SK-N-SH treated with all-trans-retinoic acid at 6 μM for 48 hours (cell line): Measurements from ENCODE around the gene CSTA.

Experiments
- ATAC-seq: fragments of 200-7000 bp; cut with Tn5 transposase; 3 replicates; pipeline ENCODE4 v1.9.1; 2020; ENCODE audit warnings: mild to moderate bottlenecking, moderate library complexity
- ARNTL ChIP-seq: fragments of 450-650 bp; formaldehyde crosslinking; IDR thresholded peaks from 2 replicates; pipeline ENCODE4 v1.5.0; 2020; ENCODE audit warnings: low read depth, mild to moderate bottlenecking, moderate library complexity, borderline replicate concordance
- BACH2 ChIP-seq: fragments of 250-450 bp; sonication (Bioruptor Pico); IDR thresholded peaks from 2 replicates; pipeline ENCODE4 v1.9.0; 2021; ENCODE audit warnings: mild to moderate bottlenecking, borderline replicate concordance
- CREB5 ChIP-seq: fragments of 250-450 bp; sonication (Bioruptor Pico); IDR thresholded peaks from 2 replicates; pipeline ENCODE4 v1.5.1; 2020; ENCODE audit warnings: low read depth, mild to moderate bottlenecking, moderate library complexity
- CSDC2 ChIP-seq: fragments of 250-450 bp; sonication (Bioruptor Pico); IDR thresholded peaks from 2 replicates; pipeline ENCODE4 v1.5.0; 2020; ENCODE audit warnings: mild to moderate bottlenecking, moderate library complexity
- CSRNP3 ChIP-seq: fragments of 250-450 bp; sonication (Bioruptor Pico); IDR thresholded peaks from 2 replicates; pipeline ENCODE4 v1.5.1; 2021; ENCODE audit warnings: mild to moderate bottlenecking, moderate library complexity
- ESRRG ChIP-seq: fragments of 250-450 bp; sonication (Bioruptor Pico); IDR thresholded peaks from 2 replicates; pipeline ENCODE4 v1.6.1; 2021; ENCODE audit warnings: mild to moderate bottlenecking
- GLIS3 ChIP-seq: fragments of 250-450 bp; sonication (Bioruptor Pico); IDR thresholded peaks from 2 replicates; pipeline ENCODE4 v1.5.0; 2020; ENCODE audit warnings: mild to moderate bottlenecking, moderate library complexity
- ISL1 ChIP-seq: fragments of 250-450 bp; sonication (Bioruptor Pico); IDR thresholded peaks from 2 replicates; pipeline ENCODE4 v2.1.2; 2022; ENCODE audit warnings: mild to moderate bottlenecking, moderate library complexity
- OSR1 ChIP-seq: fragments of 250-450 bp; sonication (Bioruptor Pico); IDR thresholded peaks from 2 replicates; pipeline ENCODE4 v1.8.0; 2022; ENCODE audit warnings: moderate library complexity, mild to moderate bottlenecking, inconsistent platforms
- PATZ1 ChIP-seq: fragments of 250-450 bp; sonication (Bioruptor Pico); IDR thresholded peaks from 2 replicates; pipeline ENCODE4 v1.8.0; 2020; ENCODE audit warnings: mild to moderate bottlenecking, moderate library complexity, borderline replicate concordance
- POU6F1 ChIP-seq: fragments of 250-450 bp; sonication (Bioruptor Pico); IDR thresholded peaks from 2 replicates; pipeline ENCODE4 v1.8.0; 2021; ENCODE audit warnings: low read depth, mild to moderate bottlenecking, moderate library complexity, borderline replicate concordance
- PPARA ChIP-seq: fragments of 250-450 bp; sonication (Bioruptor Pico); IDR thresholded peaks from 2 replicates; pipeline ENCODE4 v1.5.0; 2020; ENCODE audit warnings: mild to moderate bottlenecking, borderline replicate concordance
- RARB ChIP-seq: fragments of 250-450 bp; sonication (Bioruptor Pico); IDR thresholded peaks from 2 replicates; pipeline ENCODE4 v1.8.0; 2021; ENCODE audit warnings: mild to moderate bottlenecking, moderate library complexity
- SNAI2 ChIP-seq: fragments of 250-450 bp; sonication (Bioruptor Pico); IDR thresholded peaks from 2 replicates; pipeline ENCODE4 v1.5.0; 2020; ENCODE audit warnings: mild to moderate bottlenecking, moderate library complexity
- TCF4 ChIP-seq: fragments of 250-450 bp; sonication (Bioruptor Pico); IDR thresholded peaks from 2 replicates; pipeline ENCODE4 v1.8.0; 2021; ENCODE audit warnings: mild to moderate bottlenecking, moderate library complexity, borderline replicate concordance
- ZC3H10 ChIP-seq: fragments of 250-450 bp; sonication (Bioruptor Pico); IDR thresholded peaks from 2 replicates; pipeline ENCODE4 v1.5.1; 2021; ENCODE audit warnings: mild to moderate bottlenecking, moderate library complexity
- ZFP3 ChIP-seq: fragments of 250-450 bp; sonication (Bioruptor Pico); IDR thresholded peaks from 2 replicates; pipeline ENCODE4 v1.5.0; 2020; ENCODE audit warnings: mild to moderate bottlenecking, moderate library complexity
- ZFP30 ChIP-seq: fragments of 450-650 bp; formaldehyde crosslinking; IDR thresholded peaks from 2 replicates; pipeline ENCODE4 v1.5.0; 2022; ENCODE audit warnings: mild to moderate bottlenecking, moderate library complexity
- ZNF70 ChIP-seq: fragments of 450-650 bp; formaldehyde crosslinking; IDR thresholded peaks from 2 replicates; pipeline ENCODE4 v1.5.0; 2020; ENCODE audit warnings: mild to moderate bottlenecking, moderate library complexity
- ZNF8 ChIP-seq: fragments of 450-650 bp; formaldehyde crosslinking; IDR thresholded peaks from 2 replicates; pipeline ENCODE4 v1.5.0; 2020; ENCODE audit warnings: mild to moderate bottlenecking, moderate library complexity
- TF ChIP-seq, protein P1 (sequence below): fragments of 250-450 bp; sonication (Bioruptor Pico); IDR thresholded peaks from 2 replicates; pipeline ENCODE4 v1.5.0; 2020; ENCODE audit warnings: mild to moderate bottlenecking, moderate library complexity

CSTA gene

GRCh38 chr3:122355612-122356011 lies 30.6 kb downstream of the CSTA start:
- ATAC-seq, result no peak
- TF ChIP-seq CSDC2 (no peak), POU6F1 (CRISPR knock-in tag) (no peak), ZNF70 (CRISPR knock-in tag) (no peak)
- TF ChIP-seq, all 23 proteins: peak for 0

GRCh38 chr3:122356402-122356801 lies 31.4 kb downstream of the CSTA start:
- peak; percentile 69 for ATAC-seq
- TF ChIP-seq ESRRG (CRISPR knock-in tag), result no peak
- TF ChIP-seq CSRNP3 (CRISPR knock-in tag), result no peak
- TF ChIP-seq PATZ1, result no peak
- no peak for TF ChIP-seq OSR1 (CRISPR knock-in tag)
- no peak for TF ChIP-seq CSDC2
- no peak for TF ChIP-seq ISL1
- TF ChIP-seq ZNF8 (CRISPR knock-in tag), result no peak
- TF ChIP-seq ZNF70 (CRISPR knock-in tag), result no peak
- no peak for TF ChIP-seq ZFP30 (CRISPR knock-in tag)
- no peak for TF ChIP-seq TCF4 (CRISPR knock-in tag)
- no peak for TF ChIP-seq ARNTL (CRISPR knock-in tag)
- no peak for TF ChIP-seq ZFP3
- TF ChIP-seq SNAI2 (CRISPR knock-in tag), result no peak
- no peak for TF ChIP-seq CREB5 (CRISPR knock-in tag)
- TF ChIP-seq RARB (CRISPR knock-in tag), result no peak
- TF ChIP-seq, all 23 proteins: peak for 0

DNA sequence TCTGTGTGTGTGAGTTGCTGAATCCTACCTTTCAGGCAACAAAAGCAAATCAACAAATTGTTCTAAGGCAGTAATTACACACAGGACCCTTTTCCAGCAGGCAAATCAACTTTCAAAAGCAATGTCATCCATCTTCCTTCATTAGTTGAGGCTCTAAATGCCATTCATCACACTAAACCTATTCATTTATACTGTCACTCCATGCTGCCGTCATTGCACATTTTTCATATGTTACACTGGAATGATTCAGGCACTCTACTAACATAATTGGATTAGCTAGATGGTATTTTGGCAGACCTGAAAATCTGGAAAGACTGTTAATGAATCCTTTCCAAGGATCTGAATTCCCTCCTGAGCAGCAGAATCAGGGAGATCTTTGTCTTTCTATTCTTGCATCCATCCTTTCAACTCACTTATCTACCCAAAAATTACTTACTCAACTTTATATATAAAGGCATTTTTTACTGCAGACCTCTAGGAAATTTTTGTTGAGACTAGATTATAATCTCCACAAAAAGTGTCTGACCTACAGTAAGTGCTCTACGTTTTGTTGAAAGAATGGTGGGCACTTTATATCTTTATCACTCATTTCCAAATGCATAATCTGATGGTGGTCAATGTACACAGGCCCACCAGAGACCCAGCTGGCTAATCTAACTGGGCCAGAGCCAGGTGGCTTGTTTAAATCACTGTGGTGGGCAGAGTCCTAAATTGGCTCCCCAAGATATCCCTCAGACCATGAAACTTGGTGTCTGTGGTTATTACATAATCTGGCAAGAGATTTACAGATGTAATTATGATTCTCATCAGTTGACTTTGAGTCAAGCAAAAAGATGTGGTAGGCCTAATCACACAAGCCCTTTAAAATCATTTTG lies 33.0 kb downstream of the CSTA start:
- TF ChIP-seq ISL1 (peak; percentile 95), ZNF70 (CRISPR knock-in tag) (no peak), ZFP3 (no peak), ZFP30 (CRISPR knock-in tag) (no peak), TCF4 (CRISPR knock-in tag) (peak; percentile 73), ZC3H10 (CRISPR knock-in tag) (peak; percentile 75), ESRRG (CRISPR knock-in tag) (0 out of 2 replicates have a peak, but pooled peaks have one; percentile 67), CSRNP3 (CRISPR knock-in tag) (peak; percentile 90), CREB5 (CRISPR knock-in tag) (peak; percentile 91), ARNTL (CRISPR knock-in tag) (no peak), GLIS3 (0 out of 2 replicates have a peak, but pooled peaks have one; percentile 51), PATZ1 (peak; percentile 84; the same call in 1 of the 2 replicates), BACH2 (CRISPR knock-in tag) (0 out of 2 replicates have a peak, but pooled peaks have one; percentile 48), OSR1 (CRISPR knock-in tag) (no peak), SNAI2 (CRISPR knock-in tag) (0 out of 2 replicates have a peak, but pooled peaks have one; percentile 69), PPARA (CRISPR knock-in tag) (no peak)
- TF ChIP-seq, protein P1, sequence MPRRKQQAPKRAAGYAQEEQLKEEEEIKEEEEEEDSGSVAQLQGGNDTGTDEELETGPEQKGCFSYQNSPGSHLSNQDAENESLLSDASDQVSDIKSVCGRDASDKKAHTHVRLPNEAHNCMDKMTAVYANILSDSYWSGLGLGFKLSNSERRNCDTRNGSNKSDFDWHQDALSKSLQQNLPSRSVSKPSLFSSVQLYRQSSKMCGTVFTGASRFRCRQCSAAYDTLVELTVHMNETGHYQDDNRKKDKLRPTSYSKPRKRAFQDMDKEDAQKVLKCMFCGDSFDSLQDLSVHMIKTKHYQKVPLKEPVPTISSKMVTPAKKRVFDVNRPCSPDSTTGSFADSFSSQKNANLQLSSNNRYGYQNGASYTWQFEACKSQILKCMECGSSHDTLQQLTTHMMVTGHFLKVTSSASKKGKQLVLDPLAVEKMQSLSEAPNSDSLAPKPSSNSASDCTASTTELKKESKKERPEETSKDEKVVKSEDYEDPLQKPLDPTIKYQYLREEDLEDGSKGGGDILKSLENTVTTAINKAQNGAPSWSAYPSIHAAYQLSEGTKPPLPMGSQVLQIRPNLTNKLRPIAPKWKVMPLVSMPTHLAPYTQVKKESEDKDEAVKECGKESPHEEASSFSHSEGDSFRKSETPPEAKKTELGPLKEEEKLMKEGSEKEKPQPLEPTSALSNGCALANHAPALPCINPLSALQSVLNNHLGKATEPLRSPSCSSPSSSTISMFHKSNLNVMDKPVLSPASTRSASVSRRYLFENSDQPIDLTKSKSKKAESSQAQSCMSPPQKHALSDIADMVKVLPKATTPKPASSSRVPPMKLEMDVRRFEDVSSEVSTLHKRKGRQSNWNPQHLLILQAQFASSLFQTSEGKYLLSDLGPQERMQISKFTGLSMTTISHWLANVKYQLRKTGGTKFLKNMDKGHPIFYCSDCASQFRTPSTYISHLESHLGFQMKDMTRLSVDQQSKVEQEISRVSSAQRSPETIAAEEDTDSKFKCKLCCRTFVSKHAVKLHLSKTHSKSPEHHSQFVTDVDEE (CRISPR knock-in tag), result peak; percentile 37; the same call in 1 of the 2 replicates
- peak; percentile 75 for ATAC-seq
